HEK293 (cell line): ENCODE measurements around the gene ILF3.

Source experiments
- CTCF ChIP-seq: fragments of 450-650 bp; formaldehyde crosslinking; IDR thresholded peaks from 2 replicates; pipeline ENCODE4 v1.5.1; 2016; ENCODE audit warnings: missing biosample characterization, missing genetic modification characterization
- GLIS1 ChIP-seq: fragments of 450-650 bp; formaldehyde crosslinking; IDR thresholded peaks from 2 replicates; pipeline ENCODE4 v1.5.1; 2016; ENCODE audit warnings: missing biosample characterization, missing genetic modification characterization
- SP2 ChIP-seq: fragments of 450-650 bp; formaldehyde crosslinking; IDR thresholded peaks from 2 replicates; pipeline ENCODE4 v1.5.1; 2016; ENCODE audit warnings: missing biosample characterization, missing genetic modification characterization
- ZBTB49 ChIP-seq: fragments of 450-650 bp; formaldehyde crosslinking; IDR thresholded peaks from 2 replicates; pipeline ENCODE4 v1.5.1; 2016; ENCODE audit warnings: missing biosample characterization, missing genetic modification characterization, low read depth
- ZFP41 ChIP-seq: fragments of 450-650 bp; formaldehyde crosslinking; IDR thresholded peaks from 2 replicates; pipeline ENCODE4 v1.5.1; 2016; ENCODE audit warnings: missing biosample characterization, missing genetic modification characterization, borderline replicate concordance
- ZNF174 ChIP-seq: fragments of 450-650 bp; formaldehyde crosslinking; IDR thresholded peaks from 2 replicates; pipeline ENCODE4 v1.5.0; 2017; ENCODE audit warnings: missing biosample characterization, mild to moderate bottlenecking, missing genetic modification characterization
- ZNF274 ChIP-seq, 2 experiments: fragments of 200-500 bp in 1 of 2; fragments of 450-650 bp in 1 of 2; sonication (Bioruptor generic) in 1 of 2; formaldehyde crosslinking in 1 of 2; IDR thresholded peaks; 2 replicates each; pipeline versions ENCODE4 v1.5.1 to v1.6.1; 2014 to 2016; ENCODE audit warnings: borderline replicate concordance in 1 of 2, inconsistent platforms in 1 of 2, low read length in 1 of 2, missing biosample characterization in 1 of 2, missing genetic modification characterization in 1 of 2
- ZNF558 ChIP-seq: fragments of 450-650 bp; formaldehyde crosslinking; IDR thresholded peaks from 2 replicates; pipeline ENCODE4 v1.5.1; 2016; ENCODE audit warnings: missing biosample characterization, missing genetic modification characterization
- ZNF747 ChIP-seq: fragments of 450-650 bp; formaldehyde crosslinking; IDR thresholded peaks from 2 replicates; pipeline ENCODE4 v1.5.1; 2016; ENCODE audit warnings: missing biosample characterization, missing genetic modification characterization
- ZNF768 ChIP-seq: fragments of 450-650 bp; formaldehyde crosslinking; IDR thresholded peaks from 2 replicates; pipeline ENCODE4 v1.5.1; 2018; ENCODE audit warnings: missing biosample characterization, mild to moderate bottlenecking, missing genetic modification characterization
- ZSCAN5A ChIP-seq: fragments of 450-650 bp; formaldehyde crosslinking; IDR thresholded peaks from 2 replicates; pipeline ENCODE4 v1.5.1; 2016; ENCODE audit warnings: missing biosample characterization, missing genetic modification characterization
- TF ChIP-seq, protein P1 (sequence below): fragments of 450-650 bp; formaldehyde crosslinking; IDR thresholded peaks from 2 replicates; pipeline ENCODE4 v1.5.1; 2016; ENCODE audit warnings: missing biosample characterization, missing genetic modification characterization
- TF ChIP-seq, protein P2 (sequence below): fragments of 450-650 bp; formaldehyde crosslinking; IDR thresholded peaks from 2 replicates; pipeline ENCODE4 v1.5.1; 2016; ENCODE audit warnings: missing biosample characterization, missing genetic modification characterization

DNA sequence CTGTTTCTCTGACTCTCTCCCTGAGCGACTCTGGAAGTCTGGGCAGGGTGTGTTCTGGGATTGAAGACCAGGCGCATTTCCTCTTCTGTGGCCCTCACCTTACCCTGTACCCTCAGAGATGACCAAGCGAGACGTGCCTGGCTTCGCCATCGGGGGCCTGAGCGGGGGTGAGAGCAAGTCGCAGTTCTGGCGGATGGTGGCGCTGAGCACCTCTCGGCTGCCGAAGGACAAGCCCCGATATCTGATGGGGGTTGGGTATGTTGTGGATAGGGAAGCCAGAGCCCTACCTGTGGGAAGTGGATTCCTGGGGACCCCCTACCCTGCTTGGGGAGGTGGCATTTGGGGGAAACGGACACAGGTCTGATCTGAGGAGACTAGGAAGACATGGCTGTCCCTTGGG lies 57.9 kb downstream of the ILF3 start:
- TF ChIP-seq CTCF (tag by site-specific recombination): no peak
- no peak for TF ChIP-seq ZNF558 (tag by site-specific recombination)
- no peak for TF ChIP-seq ZNF174 (tag by site-specific recombination)
- TF ChIP-seq ZNF747: no peak
- TF ChIP-seq ZFP41 (tag by site-specific recombination): no peak
- TF ChIP-seq, protein P1, sequence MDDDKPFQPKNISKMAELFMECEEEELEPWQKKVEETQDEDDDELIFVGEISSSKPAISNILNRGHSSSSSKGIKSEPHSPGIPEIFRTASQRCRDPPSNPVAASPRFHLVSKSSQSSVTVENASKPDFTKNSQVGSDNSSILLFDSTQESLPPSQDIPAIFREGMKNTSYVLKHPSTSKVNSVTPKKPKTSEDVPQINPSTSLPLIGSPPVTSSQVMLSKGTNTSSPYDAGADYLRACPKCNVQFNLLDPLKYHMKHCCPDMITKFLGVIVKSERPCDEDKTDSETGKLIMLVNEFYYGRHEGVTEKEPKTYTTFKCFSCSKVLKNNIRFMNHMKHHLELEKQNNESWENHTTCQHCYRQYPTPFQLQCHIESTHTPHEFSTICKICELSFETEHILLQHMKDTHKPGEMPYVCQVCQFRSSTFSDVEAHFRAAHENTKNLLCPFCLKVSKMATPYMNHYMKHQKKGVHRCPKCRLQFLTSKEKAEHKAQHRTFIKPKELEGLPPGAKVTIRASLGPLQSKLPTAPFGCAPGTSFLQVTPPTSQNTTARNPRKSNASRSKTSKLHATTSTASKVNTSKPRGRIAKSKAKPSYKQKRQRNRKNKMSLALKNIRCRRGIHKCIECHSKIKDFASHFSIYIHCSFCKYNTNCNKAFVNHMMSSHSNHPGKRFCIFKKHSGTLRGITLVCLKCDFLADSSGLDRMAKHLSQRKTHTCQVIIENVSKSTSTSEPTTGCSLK (tag by site-specific recombination): no peak
- TF ChIP-seq ZNF768 (tag by site-specific recombination): no peak
- TF ChIP-seq ZBTB49: no peak
- TF ChIP-seq ZSCAN5A: no peak
- TF ChIP-seq GLIS1 (tag by site-specific recombination): no peak
- TF ChIP-seq, protein P2, sequence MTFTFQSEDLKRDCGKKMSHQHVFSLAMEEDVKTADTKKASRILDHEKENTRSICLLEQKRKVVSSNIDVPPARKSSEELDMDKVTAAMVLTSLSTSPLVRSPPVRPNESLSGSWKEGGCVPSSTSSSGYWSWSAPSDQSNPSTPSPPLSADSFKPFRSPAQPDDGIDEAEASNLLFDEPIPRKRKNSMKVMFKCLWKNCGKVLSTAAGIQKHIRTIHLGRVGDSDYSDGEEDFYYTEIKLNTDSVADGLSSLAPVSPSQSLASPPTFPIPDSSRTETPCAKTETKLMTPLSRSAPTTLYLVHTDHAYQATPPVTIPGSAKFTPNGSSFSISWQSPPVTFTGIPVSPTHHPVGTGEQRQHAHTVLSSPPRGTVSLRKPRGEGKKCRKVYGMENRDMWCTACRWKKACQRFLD: no peak
- no peak for TF ChIP-seq ZNF274 (IDR thresholded peaks at IDR 0.05; ENCODE audit: low read length)
- TF ChIP-seq ZNF274 (tag by site-specific recombination; IDR thresholded peaks at IDR 0.05; ENCODE audit: borderline replicate concordance): no peak
- no peak for TF ChIP-seq SP2 (tag by site-specific recombination)
